GM23338 (cell line): ENCODE measurements around the gene CNTNAP5. TPM values are rescaled to one million over a fixed set of nuclear protein-coding genes. Genes with fewer than 3 reads are reported as not detected.
A peak's percentile ranks its signal among the peaks of the same experiment; 100 is the strongest.

Experiments
- ATAC-seq: fragments of 200-7000 bp; cut with Tn5 transposase; 3 replicates; pipeline ENCODE4 v1.9.1; 2020
- DNase-seq: peaks from one replicate; pipeline ENCODE4 v3.0.0-alpha.2; 2015; ENCODE audit warnings: low spot score
- H2AFZ ChIP-seq: fragments of 200-600 bp; sonication (generic); 2 replicates; pipeline ENCODE4 v1.8.0; 2016; ENCODE audit warnings: antibody characterized with exemption, mild to moderate bottlenecking, moderate library complexity
- H3F3A ChIP-seq: fragments of 200-600 bp; sonication (generic); replicated peaks from 2 replicates; pipeline ENCODE4 v1.8.0; 2017; ENCODE audit warnings: antibody characterized with exemption, mixed run types, low read depth
- H3K27ac ChIP-seq: fragments of 200-600 bp; sonication (generic); 2 replicates; pipeline ENCODE4 v1.6.1; 2016; ENCODE audit warnings: low read depth
- H3K27me3 ChIP-seq: fragments of 200-600 bp; sonication (generic); 2 replicates; pipeline ENCODE4 v1.8.0; 2016; ENCODE audit warnings: mild to moderate bottlenecking, mixed run types, moderate library complexity; ENCODE audit not compliant: insufficient read depth
- H3K36me3 ChIP-seq: fragments of 200-600 bp; sonication (generic); 2 replicates; pipeline ENCODE4 v1.8.0; 2016; ENCODE audit warnings: mild to moderate bottlenecking; ENCODE audit not compliant: insufficient read depth
- H3K4me1 ChIP-seq: fragments of 200-600 bp; sonication (generic); 2 replicates; pipeline ENCODE4 v1.8.0; 2016; ENCODE audit warnings: mild to moderate bottlenecking, moderate library complexity; ENCODE audit not compliant: insufficient read depth
- H3K4me2 ChIP-seq: fragments of 200-600 bp; sonication (generic); 2 replicates; pipeline ENCODE4 v1.7.1; 2017; ENCODE audit warnings: mixed run types
- H3K4me3 ChIP-seq: fragments of 200-600 bp; sonication (generic); 2 replicates; pipeline ENCODE4 v1.6.1; 2016; ENCODE audit warnings: mixed run types
- H3K79me2 ChIP-seq: fragments of 200-600 bp; sonication (generic); replicated peaks from 2 replicates; pipeline ENCODE4 v1.8.0; 2017; ENCODE audit warnings: mild to moderate bottlenecking; ENCODE audit not compliant: insufficient read depth
- H3K9me2 ChIP-seq: fragments of 200-600 bp; sonication (generic); 2 replicates; pipeline ENCODE4 v1.8.0; 2017; ENCODE audit not compliant: insufficient read depth
- H4K20me1 ChIP-seq: fragments of 200-600 bp; sonication (generic); replicated peaks from 2 replicates; pipeline ENCODE4 v1.8.0; 2017; ENCODE audit warnings: mild to moderate bottlenecking; ENCODE audit not compliant: insufficient read depth
- H3K27ac Mint-ChIP-seq: 2 replicates; pipeline ENCODE4 v1.8.0; 2020; ENCODE audit warnings: inconsistent platforms, mild to moderate bottlenecking, moderate library complexity, mixed read lengths
- H3K27me3 Mint-ChIP-seq: 3 replicates; pipeline ENCODE4 v1.8.0; 2022; ENCODE audit warnings: low read depth, mild to moderate bottlenecking, moderate library complexity, mixed read lengths, inconsistent platforms; ENCODE audit not compliant: insufficient read depth, poor library complexity
- H3K36me3 Mint-ChIP-seq: 3 replicates; pipeline ENCODE4 v1.8.0; 2021; ENCODE audit warnings: low read depth, mild to moderate bottlenecking, inconsistent platforms, moderate library complexity, mixed read lengths
- H3K4me1 Mint-ChIP-seq: 3 replicates; pipeline ENCODE4 v1.8.0; 2020; ENCODE audit warnings: mild to moderate bottlenecking, inconsistent platforms, mixed read lengths
- H3K4me3 Mint-ChIP-seq: 3 replicates; pipeline ENCODE4 v1.8.0; 2021; ENCODE audit warnings: moderate library complexity, mild to moderate bottlenecking, inconsistent platforms, mixed read lengths
- H3K9me3 Mint-ChIP-seq: 3 replicates; pipeline ENCODE4 v1.8.0; 2020; ENCODE audit warnings: moderate library complexity, mild to moderate bottlenecking, inconsistent platforms, mixed read lengths
- CREB1 ChIP-seq: fragments of 250-450 bp; sonication (Bioruptor Pico); IDR thresholded peaks from 2 replicates; pipeline ENCODE4 v1.5.0; 2020; ENCODE audit warnings: low read depth, mild to moderate bottlenecking, moderate library complexity
- EZH2 ChIP-seq: fragments of 200-600 bp; sonication (generic); IDR thresholded peaks from one replicate; pipeline ENCODE4 v1.8.0; 2017; ENCODE audit warnings: antibody characterized with exemption, mild to moderate bottlenecking, low read depth; ENCODE audit not compliant: unreplicated experiment
- EZH2phosphoT487 ChIP-seq: fragments of 200-600 bp; sonication (generic); IDR thresholded peaks from one replicate; pipeline ENCODE4 v1.8.1; 2018; ENCODE audit warnings: antibody characterized with exemption; ENCODE audit not compliant: unreplicated experiment
- JUNB ChIP-seq: IDR thresholded peaks from one replicate; pipeline ENCODE4 v1.6.1; 2016; ENCODE audit warnings: antibody characterized with exemption; ENCODE audit not compliant: unreplicated experiment
- NANOG ChIP-seq: IDR thresholded peaks from 2 replicates; pipeline ENCODE4 v1.6.1; 2016; ENCODE audit warnings: antibody characterized with exemption, borderline replicate concordance
- POLR2AphosphoS5 ChIP-seq: IDR thresholded peaks from 2 replicates; pipeline ENCODE4 v1.6.1; 2016; ENCODE audit warnings: antibody characterized with exemption, low read depth
- REST ChIP-seq: IDR thresholded peaks from one replicate; pipeline ENCODE4 v1.6.1; 2018; ENCODE audit warnings: antibody characterized with exemption; ENCODE audit not compliant: unreplicated experiment
- STAT1 ChIP-seq: IDR thresholded peaks from one replicate; pipeline ENCODE4 v1.6.1; 2016; ENCODE audit warnings: antibody characterized with exemption; ENCODE audit not compliant: unreplicated experiment
- ZNF114 ChIP-seq: fragments of 250-450 bp; sonication (Bioruptor Pico); IDR thresholded peaks from 2 replicates; pipeline ENCODE4 v1.5.0; 2020; ENCODE audit warnings: mild to moderate bottlenecking, moderate library complexity
- ZNF331 ChIP-seq: fragments of 250-450 bp; sonication (Bioruptor Pico); IDR thresholded peaks from 2 replicates; pipeline ENCODE4 v1.5.0; 2020; ENCODE audit warnings: low read depth, mild to moderate bottlenecking, moderate library complexity
- polyA plus RNA-seq: library from polyadenylated mRNA; unstranded; fragments of >200 nt; fragmentation: Nextera tagmentation; extraction: Ambion mirVana; gene quantifications from 2 replicates; pipeline ENCODE4 v1.2.1, GENCODE V29; 2016
- total RNA-seq: library from RNA; depleted of rRNA; stranded (reverse); fragments of >200 nt; shearing (Covaris generic); gene quantifications from 2 replicates; pipeline ENCODE4 v1.2.3, GENCODE V29; 2014
- TF ChIP-seq, protein P1 (sequence below): fragments of 250-450 bp; sonication (Bioruptor Pico); IDR thresholded peaks from 2 replicates; pipeline ENCODE4 v1.5.0; 2020; ENCODE audit warnings: mild to moderate bottlenecking, moderate library complexity
- TF ChIP-seq, protein P2 (sequence below), 2 experiments: fragments of 200-600 bp in 1 of 2; sonication (generic) in 1 of 2; conservative IDR thresholded peaks; 2 replicates each; pipeline versions ENCODE4 v1.5.1 to v1.6.1; 2016 to 2017; ENCODE audit warnings: antibody characterized with exemption in 2 of 2, low read depth in 2 of 2, mild to moderate bottlenecking in 2 of 2, moderate library complexity in 1 of 2
- TF ChIP-seq, protein P3 (sequence below): IDR thresholded peaks from 2 replicates; pipeline ENCODE4 v1.6.1; 2016; ENCODE audit warnings: antibody characterized with exemption

Gene CNTNAP5
- total and polyA plus RNA-seq, 2 experiments from 2014 or later, result 0.49 to 0.50 TPM

- no peak for DNase-seq
- Mint-ChIP-seq H3K27ac (no peak overlapping the region), H3K4me1 (peaks cover 24% of the 10 kb centered on the region), H3K9me3 (no peaks in the 10 kb centered on the region), H3K36me3 (no peaks in the 10 kb centered on the region; the same call in 2 of the 3 replicates), H3K27me3 (peaks cover 4% of the 10 kb centered on the region), H3K4me3 (no peak overlapping the region)
- H3K27me3 ChIP-seq, result no peaks in the 10 kb centered on the region
- H3K27ac ChIP-seq, result no peak overlapping the region
- H3K4me2 ChIP-seq, result no peak overlapping the region
- no peak overlapping the region for H3K4me3 ChIP-seq
- no peaks in the 10 kb centered on the region for H4K20me1 ChIP-seq
- H3K36me3 ChIP-seq, result no peaks in the 10 kb centered on the region
- peaks cover 20% of the 10 kb centered on the region; the same call in 1 of the 2 replicates for H3K4me1 ChIP-seq
- no peaks in the 10 kb centered on the region for H3K79me2 ChIP-seq
- TF ChIP-seq EZH2phosphoT487 (no peak), JUNB (no peak), STAT1 (no peak), ZNF114 (CRISPR knock-in tag) (no peak), CREB1 (CRISPR knock-in tag) (no peak), EZH2 (no peak), POLR2AphosphoS5 (no peak), REST (no peak), ZNF331 (no peak), NANOG (no peak)
- TF ChIP-seq, protein P1, sequence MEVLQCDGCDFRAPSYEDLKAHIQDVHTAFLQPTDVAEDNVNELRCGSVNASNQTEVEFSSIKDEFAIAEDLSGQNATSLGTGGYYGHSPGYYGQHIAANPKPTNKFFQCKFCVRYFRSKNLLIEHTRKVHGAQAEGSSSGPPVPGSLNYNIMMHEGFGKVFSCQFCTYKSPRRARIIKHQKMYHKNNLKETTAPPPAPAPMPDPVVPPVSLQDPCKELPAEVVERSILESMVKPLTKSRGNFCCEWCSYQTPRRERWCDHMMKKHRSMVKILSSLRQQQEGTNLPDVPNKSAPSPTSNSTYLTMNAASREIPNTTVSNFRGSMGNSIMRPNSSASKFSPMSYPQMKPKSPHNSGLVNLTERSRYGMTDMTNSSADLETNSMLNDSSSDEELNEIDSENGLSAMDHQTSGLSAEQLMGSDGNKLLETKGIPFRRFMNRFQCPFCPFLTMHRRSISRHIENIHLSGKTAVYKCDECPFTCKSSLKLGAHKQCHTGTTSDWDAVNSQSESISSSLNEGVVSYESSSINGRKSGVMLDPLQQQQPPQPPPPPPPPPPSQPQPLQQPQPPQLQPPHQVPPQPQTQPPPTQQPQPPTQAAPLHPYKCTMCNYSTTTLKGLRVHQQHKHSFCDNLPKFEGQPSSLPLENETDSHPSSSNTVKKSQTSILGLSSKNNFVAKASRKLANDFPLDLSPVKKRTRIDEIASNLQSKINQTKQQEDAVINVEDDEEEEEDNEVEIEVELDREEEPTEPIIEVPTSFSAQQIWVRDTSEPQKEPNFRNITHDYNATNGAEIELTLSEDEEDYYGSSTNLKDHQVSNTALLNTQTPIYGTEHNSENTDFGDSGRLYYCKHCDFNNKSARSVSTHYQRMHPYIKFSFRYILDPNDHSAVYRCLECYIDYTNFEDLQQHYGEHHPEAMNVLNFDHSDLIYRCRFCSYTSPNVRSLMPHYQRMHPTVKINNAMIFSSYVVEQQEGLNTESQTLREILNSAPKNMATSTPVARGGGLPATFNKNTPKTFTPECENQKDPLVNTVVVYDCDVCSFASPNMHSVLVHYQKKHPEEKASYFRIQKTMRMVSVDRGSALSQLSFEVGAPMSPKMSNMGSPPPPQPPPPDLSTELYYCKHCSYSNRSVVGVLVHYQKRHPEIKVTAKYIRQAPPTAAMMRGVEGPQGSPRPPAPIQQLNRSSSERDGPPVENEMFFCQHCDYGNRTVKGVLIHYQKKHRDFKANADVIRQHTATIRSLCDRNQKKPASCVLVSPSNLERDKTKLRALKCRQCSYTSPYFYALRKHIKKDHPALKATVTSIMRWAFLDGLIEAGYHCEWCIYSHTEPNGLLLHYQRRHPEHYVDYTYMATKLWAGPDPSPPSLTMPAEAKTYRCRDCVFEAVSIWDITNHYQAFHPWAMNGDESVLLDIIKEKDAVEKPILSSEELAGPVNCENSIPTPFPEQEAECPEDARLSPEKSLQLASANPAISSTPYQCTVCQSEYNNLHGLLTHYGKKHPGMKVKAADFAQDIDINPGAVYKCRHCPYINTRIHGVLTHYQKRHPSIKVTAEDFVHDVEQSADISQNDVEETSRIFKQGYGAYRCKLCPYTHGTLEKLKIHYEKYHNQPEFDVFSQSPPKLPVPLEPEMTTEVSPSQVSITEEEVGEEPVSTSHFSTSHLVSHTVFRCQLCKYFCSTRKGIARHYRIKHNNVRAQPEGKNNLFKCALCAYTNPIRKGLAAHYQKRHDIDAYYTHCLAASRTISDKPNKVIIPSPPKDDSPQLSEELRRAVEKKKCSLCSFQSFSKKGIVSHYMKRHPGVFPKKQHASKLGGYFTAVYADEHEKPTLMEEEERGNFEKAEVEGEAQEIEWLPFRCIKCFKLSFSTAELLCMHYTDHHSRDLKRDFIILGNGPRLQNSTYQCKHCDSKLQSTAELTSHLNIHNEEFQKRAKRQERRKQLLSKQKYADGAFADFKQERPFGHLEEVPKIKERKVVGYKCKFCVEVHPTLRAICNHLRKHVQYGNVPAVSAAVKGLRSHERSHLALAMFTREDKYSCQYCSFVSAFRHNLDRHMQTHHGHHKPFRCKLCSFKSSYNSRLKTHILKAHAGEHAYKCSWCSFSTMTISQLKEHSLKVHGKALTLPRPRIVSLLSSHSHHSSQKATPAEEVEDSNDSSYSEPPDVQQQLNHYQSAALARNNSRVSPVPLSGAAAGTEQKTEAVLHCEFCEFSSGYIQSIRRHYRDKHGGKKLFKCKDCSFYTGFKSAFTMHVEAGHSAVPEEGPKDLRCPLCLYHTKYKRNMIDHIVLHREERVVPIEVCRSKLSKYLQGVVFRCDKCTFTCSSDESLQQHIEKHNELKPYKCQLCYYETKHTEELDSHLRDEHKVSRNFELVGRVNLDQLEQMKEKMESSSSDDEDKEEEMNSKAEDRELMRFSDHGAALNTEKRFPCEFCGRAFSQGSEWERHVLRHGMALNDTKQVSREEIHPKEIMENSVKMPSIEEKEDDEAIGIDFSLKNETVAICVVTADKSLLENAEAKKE, result no peak
- TF ChIP-seq, protein P2, sequence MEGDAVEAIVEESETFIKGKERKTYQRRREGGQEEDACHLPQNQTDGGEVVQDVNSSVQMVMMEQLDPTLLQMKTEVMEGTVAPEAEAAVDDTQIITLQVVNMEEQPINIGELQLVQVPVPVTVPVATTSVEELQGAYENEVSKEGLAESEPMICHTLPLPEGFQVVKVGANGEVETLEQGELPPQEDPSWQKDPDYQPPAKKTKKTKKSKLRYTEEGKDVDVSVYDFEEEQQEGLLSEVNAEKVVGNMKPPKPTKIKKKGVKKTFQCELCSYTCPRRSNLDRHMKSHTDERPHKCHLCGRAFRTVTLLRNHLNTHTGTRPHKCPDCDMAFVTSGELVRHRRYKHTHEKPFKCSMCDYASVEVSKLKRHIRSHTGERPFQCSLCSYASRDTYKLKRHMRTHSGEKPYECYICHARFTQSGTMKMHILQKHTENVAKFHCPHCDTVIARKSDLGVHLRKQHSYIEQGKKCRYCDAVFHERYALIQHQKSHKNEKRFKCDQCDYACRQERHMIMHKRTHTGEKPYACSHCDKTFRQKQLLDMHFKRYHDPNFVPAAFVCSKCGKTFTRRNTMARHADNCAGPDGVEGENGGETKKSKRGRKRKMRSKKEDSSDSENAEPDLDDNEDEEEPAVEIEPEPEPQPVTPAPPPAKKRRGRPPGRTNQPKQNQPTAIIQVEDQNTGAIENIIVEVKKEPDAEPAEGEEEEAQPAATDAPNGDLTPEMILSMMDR (conservative IDR thresholded peaks at IDR 0.05; ENCODE audit: low read depth in 2 of 2), result no peak
- TF ChIP-seq, protein P3, sequence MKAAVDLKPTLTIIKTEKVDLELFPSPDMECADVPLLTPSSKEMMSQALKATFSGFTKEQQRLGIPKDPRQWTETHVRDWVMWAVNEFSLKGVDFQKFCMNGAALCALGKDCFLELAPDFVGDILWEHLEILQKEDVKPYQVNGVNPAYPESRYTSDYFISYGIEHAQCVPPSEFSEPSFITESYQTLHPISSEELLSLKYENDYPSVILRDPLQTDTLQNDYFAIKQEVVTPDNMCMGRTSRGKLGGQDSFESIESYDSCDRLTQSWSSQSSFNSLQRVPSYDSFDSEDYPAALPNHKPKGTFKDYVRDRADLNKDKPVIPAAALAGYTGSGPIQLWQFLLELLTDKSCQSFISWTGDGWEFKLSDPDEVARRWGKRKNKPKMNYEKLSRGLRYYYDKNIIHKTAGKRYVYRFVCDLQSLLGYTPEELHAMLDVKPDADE, result no peak
- ATAC-seq, result no peak
- H3K9me2 ChIP-seq, result peaks cover 18% of the 10 kb centered on the region
- peak overlapping the region; percentile 53; the same call in 1 of the 2 replicates for H2AFZ ChIP-seq
- H3F3A ChIP-seq, result no peaks in the 10 kb centered on the region
Observed at GRCh38 chr2:124524155-124524915, 499.2 kb downstream of the CNTNAP5 start.
